ENCODE data around the gene ADAMTSL2.

DNA sequence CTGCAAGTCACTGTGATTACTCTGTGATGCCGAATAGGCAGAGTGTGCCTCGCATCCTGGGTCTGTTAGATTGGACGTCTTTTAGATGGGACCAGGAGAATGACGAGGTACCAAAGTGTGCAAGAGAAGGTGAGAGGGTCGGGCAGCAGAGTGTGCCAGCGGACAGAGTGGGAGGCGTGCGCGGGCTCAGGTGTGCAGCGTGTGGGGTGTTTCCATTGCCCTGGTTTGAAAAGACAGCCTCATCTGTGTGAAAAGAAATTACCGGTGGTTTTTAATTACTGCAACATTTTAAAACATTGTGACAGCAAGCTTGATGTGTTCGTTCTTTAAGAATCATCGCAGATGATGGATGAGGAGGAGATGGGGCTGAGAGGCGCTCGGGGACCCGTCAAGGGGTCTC, 78.9 kb downstream of the ADAMTSL2 start:
- TF ChIP-seq, protein P1, sequence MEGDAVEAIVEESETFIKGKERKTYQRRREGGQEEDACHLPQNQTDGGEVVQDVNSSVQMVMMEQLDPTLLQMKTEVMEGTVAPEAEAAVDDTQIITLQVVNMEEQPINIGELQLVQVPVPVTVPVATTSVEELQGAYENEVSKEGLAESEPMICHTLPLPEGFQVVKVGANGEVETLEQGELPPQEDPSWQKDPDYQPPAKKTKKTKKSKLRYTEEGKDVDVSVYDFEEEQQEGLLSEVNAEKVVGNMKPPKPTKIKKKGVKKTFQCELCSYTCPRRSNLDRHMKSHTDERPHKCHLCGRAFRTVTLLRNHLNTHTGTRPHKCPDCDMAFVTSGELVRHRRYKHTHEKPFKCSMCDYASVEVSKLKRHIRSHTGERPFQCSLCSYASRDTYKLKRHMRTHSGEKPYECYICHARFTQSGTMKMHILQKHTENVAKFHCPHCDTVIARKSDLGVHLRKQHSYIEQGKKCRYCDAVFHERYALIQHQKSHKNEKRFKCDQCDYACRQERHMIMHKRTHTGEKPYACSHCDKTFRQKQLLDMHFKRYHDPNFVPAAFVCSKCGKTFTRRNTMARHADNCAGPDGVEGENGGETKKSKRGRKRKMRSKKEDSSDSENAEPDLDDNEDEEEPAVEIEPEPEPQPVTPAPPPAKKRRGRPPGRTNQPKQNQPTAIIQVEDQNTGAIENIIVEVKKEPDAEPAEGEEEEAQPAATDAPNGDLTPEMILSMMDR (conservative IDR thresholded peaks at IDR 0.05 in 1 of 2, IDR thresholded peaks at IDR 0.05 in 1 of 2; ENCODE audit: low read depth in 1 of 2, low read length in 2 of 2): no peak
- TF ChIP-seq EZH2 (IDR thresholded peaks at IDR 0.05; ENCODE audit: low read length, missing control alignments): no peak
